Measurements from ENCODE around the gene TRPM3.

Gene TRPM3

DNA sequence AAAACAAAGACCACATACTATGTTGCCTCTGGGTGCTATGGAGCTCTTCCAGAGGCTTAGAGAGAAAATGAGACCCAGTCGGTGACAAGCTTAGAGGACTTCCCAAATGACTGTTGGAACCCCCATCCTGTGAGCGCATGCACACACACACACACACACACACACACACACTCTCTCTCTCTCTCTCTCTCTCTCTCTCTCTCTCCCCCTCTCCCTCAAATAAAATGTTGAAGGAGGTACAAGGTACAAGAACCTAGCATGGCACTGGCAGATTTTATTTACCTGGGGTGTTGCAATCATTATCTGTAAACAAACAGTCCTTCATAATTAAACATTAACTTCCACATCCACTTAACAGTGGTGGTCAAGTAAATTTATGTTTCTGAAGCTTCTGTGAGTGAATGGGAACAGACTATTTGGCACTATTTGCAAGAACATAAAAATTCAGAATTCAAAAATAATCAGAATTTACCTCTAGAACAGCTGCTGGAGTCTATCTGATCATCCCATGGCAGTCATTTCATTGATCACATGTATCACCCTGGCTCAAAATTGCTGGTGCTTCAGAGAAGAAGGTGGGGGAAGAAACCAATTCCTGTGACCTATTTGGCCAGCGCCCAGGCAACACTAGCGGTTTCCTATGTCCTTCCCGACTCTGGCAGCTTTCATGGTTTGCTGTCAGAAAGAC, 24.9 kb downstream of the TRPM3 start:
- no peak for DNase-seq

DNA sequence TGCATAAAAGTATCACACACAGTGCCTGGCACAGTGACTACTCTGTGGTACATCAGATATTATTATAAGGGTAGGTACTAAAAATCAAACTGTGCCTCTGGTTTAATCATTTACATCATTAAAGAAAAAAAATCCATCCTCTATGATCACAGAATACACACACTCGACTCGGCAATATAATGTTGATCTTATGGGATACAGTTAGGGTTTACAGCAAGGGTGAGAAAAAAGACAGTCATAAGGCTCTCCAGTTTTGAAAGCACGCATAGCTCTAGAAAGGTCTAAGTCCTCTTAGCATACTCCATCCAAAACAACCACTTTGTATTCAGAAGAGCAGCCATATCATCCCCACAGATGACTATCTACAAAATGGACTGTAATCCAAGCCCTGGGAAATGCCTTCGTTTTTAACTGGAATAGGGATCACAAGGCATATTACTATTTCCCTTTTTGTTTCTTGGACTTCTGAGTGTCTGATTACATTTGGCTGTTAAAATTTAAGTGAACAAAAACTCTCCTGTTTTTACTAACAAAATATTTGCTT, 26.6 kb downstream of the TRPM3 start:
- no peak for DNase-seq

GRCh38 chr9:71090896-71091295, 30.5 kb downstream of the TRPM3 start:
- DNase-seq = no peak

DNA sequence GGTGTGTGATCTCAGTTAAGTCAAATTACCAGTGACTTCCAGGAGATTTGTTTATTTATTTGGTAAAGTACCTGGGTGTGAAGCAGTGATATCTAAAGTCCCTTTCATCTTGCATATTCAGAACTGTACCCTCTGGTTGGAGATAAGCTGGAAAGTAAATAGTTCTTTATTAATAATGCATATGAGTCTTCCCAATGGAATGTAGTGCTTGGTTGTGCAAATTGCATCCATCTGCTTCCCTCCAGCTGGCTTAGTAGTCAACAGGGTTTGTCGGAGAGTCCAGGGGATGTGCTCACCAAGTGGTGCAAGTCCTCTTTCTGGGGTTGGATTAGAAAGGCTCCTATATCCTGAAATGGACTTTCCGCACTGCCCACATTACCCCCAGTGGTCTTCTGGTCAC, 42.0 kb downstream of the TRPM3 start:
- peak; percentile 62 for DNase-seq

DNA sequence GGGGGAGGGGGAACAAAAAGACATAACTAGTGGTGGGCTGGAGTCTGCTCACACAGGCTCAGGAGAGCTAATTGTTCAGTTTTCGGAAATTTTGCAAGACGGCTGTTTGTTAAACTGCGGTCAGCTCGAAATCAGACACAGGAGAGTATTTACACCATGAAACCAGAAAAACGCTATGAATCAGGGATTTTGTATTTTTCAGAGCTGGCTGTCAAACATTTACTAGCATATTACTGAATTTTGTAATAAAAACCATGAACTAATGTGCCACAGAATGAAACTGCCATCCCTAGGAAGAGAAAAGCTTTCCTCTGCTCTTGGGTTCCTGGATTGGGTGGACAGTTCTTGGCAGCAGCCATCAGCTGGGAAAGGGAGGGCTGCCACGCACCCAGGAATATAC, 45.3 kb downstream of the TRPM3 start:
- DNase-seq = no peak

- no peak for DNase-seq
These were observed 47.9 kb downstream of the TRPM3 start for GRCh38 chr9:71073494-71073893.

DNA sequence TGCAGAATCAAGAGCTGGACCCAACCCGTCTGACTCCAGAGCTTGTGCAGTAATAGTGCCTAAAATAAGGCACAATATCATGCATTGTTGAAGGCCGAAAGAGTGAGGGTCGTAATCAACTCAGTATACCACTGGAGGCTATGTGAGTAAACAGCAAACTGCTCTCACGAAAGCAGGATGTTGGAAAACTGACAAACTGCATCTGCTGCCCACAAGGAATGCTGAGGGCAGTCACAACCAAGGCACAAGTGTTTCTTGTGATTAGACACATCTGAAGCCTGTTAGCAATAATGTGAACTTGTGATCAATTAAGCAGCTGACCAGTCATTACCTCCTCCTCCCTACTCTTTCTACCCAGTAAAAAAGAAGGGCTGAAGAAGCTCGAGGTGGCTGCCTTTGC, 48.8 kb downstream of the TRPM3 start:
- DNase-seq = no peak

DNA sequence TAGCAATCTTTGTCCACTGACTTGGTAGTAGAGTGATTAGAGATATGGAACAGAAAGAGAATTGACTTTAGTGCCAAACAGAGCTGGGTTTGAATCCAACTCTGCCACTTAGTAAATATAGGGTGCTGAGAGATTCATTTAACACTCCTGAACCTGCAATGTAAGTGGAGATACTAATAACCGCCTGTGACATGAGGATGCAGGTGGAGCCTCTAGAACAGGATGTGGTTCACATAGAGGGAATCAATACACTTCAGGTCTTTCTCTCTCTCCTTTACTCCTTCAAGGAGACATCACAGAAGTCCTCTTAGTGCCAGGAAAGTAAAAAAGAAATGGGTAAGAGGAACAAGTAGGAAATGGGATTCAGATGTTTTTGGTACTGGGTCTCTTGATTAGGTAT, 49.8 kb downstream of the TRPM3 start:
- DNase-seq = no peak

GRCh38 chr9:71058660-71059059, 62.8 kb downstream of the TRPM3 start:
- DNase-seq = no peak

- no peak for DNase-seq
These were observed 69.1 kb downstream of the TRPM3 start for GRCh38 chr9:71052287-71052686.

- no peak for DNase-seq
These were observed 73.1 kb downstream of the TRPM3 start for GRCh38 chr9:71048280-71048679.

GRCh38 chr9:71042448-71042990, 78.9 kb downstream of the TRPM3 start:
- no peak for DNase-seq

DNA sequence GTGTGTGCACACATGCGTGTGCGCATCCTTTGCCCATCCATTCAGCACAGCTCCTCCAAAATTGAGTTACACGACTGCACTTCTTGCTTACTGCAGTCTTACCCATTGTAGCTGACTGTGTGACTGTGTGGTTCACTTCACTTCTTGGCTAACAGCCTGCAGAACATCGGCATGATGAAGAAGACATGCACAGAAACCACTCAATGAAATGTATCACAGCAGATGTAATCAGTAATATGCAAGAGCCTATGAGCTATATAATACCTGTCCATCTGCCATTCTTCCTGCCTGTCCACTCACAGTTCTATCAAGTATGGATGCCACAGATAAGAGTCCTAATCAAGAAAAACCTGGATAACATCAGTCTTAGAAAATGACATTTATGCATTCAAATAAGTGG, 83.9 kb downstream of the TRPM3 start:
- no peak for DNase-seq

DNA sequence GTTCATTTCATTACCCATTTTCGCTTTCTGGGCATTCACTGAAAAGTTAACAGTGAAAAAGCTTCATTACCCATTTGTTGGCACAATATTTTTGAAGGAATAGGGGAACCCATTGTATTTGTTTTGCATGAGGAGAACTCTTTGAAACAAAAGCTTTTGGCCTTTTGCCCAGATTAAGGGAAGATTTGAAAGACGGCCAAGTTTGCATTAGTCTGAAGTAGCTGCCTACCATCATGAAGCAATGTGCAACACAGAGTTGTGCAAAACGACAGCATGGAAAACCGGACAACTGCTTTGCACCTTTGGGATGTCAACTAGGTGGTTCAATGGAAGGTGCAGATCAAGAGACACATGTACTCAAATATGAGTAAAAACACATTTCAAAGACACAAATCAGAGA, 84.9 kb downstream of the TRPM3 start:
- peak; percentile 22 for DNase-seq

DNA sequence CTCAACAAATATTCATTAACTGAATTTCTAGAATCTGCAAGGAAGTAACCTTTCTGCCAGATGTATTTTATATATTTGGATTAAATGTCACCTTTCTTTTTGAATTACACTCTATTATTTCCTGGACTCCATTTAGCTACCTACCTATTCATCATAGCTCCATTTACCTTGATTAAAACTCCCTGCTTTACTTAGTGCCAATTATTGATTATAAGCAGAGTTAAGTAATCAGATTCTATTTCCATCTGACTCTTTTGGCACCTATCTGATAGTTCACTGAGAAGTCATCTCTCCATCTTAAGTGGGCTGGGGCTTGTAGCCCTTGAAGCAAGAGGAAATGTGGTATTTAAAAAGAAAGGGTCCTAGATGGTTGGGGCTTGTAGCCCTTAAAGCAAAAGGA, 88.6 kb downstream of the TRPM3 start:
- no peak for DNase-seq

- DNase-seq = peak; percentile 8
These were observed 95.7 kb downstream of the TRPM3 start for GRCh38 chr9:71025728-71026127.

GRCh38 chr9:71025201-71025600, 96.2 kb downstream of the TRPM3 start:
- DNase-seq = peak; percentile 44

DNA sequence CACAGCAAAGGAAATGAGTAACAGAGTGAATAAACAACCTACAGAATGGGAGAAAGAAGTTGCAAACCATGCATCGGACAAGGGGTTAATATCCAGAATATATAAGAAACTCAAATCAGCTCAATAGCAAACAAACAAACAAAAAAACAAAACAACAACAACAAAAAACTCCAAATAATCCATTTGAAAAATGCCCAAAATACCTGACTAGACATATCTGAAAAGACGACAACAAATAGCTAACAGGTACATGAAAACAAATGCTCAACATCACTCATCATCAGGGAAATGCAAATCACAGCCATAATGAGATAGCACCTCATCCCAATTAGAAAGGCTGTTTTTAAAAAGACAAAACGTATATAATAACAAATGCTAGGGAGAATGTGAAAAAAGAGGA, 111.2 kb downstream of the TRPM3 start:
- DNase-seq = no peak

GRCh38 chr9:71005456-71005855, 116.0 kb downstream of the TRPM3 start:
- no peak for DNase-seq

DNA sequence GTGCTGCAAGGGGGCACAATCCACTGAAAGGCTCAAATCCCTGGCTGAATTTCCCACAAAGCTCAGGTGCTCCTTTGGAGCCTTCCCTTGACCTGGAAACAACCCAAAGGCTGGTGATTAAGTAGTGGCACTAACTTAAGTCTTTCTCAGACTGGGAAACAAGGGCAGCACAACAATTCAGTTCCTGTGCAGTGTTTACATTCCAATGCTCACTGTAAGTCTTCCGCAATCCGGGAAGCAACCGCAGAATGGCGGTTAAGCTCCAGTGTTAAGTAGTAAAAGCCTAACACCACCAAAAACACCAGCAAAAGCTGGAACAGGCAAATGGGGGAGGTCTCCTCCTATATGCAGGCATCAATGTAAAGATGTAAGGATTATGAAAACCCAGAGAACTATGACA, 117.2 kb downstream of the TRPM3 start:
- DNase-seq = no peak

DNA sequence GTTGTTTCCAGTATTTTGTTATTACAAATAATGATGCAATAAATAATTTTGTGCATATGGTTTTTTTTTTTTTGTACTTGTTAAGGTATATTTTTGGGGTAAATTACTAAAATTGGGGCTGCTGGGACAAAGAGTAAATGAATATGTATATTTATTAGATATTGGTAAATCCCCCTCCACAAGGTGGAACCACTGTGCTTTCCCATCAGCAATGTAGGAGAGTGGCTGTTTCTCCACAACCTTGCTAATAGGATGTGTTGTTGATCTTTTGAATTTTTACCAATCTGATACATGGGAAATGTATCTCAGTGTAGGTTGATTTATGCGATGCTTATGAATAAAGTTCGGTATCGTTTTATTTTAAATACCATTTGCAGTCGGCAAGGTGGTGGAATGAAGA, 118.1 kb downstream of the TRPM3 start:
- DNase-seq = no peak

- DNase-seq = no peak
These were observed 119.5 kb downstream of the TRPM3 start for GRCh38 chr9:71001780-71002386.

GRCh38 chr9:70998962-70999361, 122.5 kb downstream of the TRPM3 start:
- DNase-seq = peak; percentile 43

- peak; percentile 26 for DNase-seq
These were observed 125.9 kb downstream of the TRPM3 start for GRCh38 chr9:70995511-70995910.

DNA sequence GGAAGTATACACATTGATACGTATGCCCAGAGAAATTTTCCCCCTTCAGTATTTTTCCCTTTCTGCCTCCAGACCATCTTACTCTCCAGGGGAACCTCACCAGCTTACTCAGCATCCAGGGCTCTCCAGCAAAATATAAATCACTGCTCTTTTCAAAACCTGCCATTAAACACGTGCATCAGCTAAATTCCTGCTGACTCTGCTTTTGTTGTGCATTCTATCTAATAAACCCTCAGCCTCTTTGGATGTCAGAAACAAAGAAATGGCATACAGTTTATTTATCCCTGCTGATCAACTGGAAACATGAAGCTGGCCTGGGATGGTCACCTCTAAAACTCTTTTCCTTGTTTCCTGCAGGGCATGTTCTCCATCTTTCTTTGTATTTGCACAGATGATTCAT, 126.8 kb downstream of the TRPM3 start:
- no peak for DNase-seq

All from fibroblast of skin of right biceps (primary cell).